ENCODE results near the gene SPC24.

Gene SPC24, protein sequence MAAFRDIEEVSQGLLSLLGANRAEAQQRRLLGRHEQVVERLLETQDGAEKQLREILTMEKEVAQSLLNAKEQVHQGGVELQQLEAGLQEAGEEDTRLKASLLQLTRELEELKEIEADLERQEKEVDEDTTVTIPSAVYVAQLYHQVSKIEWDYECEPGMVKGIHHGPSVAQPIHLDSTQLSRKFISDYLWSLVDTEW

DNA sequence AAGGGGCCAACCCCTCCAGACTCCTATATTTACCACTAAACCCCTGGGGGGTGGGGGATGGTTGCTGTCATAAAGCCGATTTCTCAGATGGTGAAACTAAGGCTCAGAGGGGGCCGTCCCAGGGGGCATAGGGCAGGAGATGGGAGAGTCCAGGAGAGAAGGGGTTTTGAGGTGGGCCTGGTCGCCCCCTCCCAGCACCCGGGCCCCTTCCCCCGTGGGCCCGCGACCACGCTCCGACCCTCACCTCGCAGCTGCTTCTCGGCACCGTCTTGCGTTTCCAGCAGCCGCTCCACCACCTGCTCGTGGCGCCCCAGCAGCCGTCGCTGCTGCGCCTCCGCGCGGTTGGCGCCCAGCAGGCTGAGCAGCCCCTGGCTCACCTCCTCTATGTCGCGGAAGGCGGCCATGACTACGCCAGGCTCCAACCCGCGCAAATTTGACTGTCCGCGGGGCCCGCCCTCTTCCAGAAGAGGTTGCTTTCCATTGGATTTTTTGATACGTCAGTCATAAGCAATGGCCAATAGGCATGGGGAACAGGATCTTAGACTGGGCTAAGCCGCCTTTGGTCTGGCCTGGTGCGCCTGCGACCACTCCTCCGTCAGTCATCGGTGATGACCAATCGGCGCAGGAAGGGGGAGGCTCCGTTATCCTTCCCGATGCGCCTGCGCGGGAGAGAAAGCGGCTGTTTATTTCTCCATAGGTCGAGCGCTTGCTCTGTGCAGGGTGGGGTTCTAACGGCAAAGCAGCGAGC lies at the start of gene SPC24:
SPC24 (minus strand) TSS at position 410 of the 748 bp plus-strand sequence; CDS start at position 404, 6 bp downstream.
- peak; percentile 99 for DNase-seq (ENCODE audit: low read depth)

GRCh38 chr19:11204943-11205349 lies 49.4 kb upstream of the SPC24 start:
- DNase-seq (ENCODE audit: low read depth) = no peak

DNA sequence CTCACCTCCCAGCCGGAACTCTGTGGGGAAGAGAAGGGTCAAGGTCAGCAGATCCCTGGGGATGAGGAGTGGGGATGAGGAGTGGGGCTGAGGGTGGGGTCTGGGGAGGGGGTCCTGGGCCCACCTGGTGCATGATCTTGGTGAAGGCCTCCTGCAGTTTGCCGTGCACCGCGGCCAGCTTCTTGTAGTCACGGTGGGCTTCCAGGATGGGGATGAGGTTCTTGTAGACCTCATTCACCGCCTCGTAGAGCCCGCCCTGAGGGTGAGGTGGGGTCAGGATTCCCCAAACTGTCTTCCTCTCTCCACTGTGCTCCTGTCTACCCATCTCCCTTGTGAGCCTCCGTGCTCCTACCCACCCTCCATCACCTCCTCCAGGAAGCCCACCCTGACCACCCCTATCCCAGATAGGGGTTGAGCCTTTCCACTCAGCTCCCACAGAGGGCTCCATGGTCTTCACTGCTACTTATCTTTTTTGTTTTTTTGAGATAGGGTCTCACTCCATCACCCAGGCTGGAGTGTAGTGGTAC lies 48.6 kb upstream of the SPC24 start:
- no peak for DNase-seq (ENCODE audit: low read depth)

- peak; percentile 69 for DNase-seq (ENCODE audit: low read depth)
Observed at GRCh38 chr19:11203194-11204075, 47.9 kb upstream of the SPC24 start.

DNA sequence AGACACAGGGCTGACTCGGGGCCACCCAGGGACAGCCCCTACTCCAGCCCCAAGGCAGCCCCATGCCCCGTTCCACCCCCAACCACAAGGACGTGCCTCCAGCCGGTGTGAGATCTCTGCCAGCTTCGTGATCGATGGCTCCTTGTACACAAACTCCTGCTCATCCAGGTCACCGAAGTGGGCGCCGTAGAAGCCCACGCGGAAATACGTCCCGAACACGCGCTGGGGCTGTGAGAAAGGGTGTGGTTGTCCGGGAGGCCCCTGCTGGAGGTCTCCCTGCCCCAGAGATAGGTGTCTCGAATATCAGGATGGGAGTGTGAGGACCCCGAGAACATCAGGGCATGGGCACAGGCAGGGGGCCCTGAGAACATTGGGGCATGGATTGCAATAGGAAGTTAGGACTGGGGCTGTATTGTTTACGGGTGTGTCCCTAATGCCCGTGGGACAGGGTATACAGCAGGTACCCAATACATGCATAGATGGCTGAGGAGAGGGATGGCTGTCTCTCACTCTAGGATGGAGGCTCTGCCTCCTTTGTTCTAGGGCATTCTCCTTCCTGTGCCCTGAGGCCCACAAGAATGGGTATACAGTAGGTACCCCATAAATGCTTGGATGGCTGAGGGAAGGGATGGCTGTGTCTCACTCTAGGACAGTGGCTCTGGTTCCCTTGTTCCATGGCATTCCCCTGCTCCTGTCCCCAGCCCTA lies 47.1 kb upstream of the SPC24 start:
- no peak for DNase-seq (ENCODE audit: low read depth)

DNA sequence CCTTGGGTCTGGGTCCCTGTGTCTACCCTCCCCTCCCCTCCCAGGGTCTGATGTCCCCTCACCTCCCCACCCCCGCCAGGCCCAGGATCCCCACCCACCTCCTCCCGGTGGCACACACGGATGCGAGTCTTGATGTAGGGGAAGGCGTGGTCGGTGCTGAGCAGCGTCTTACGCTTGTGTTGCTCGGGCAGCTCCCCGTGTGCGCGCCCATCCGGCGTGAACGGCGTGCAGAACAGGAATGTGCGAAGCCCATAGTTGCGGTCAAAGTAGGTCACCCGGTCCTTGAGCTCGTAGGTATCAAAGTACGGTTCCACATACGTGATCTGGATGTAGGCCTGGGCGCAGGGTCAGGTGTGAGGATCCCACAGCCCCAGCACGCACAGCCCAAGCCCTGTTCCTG lies 46.2 kb upstream of the SPC24 start:
- no peak for DNase-seq (ENCODE audit: low read depth)

- DNase-seq (ENCODE audit: low read depth) = no peak
Observed at GRCh38 chr19:11200931-11201330, 45.3 kb upstream of the SPC24 start.

DNA sequence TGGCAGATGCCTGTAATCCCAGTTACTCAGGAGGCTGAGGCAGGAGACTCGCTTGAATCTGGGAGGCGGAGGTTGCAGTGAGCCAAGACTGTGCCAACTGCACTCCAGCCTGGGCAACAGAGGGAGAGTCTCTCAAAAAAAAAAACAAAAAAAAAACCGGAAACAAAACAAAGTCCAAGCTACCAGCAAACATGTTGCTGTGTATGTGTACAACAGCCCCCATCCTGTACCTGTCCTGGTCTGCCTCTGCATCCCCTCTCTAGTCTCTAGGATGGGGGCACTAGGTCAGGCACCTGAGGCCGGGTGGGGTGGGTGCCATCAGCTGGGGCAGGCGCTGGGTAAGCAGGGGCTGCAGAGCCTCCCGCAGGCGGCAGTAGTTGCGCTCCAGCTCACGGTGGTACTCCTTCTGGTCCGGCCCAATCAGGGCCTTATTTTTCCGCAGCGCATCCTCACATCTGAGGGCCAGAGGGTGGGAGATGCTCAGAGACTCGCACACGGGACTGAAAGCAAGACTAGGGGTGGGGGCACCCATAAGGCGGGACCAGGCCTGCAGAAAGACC lies 44.5 kb upstream of the SPC24 start:
- DNase-seq (ENCODE audit: low read depth) = no peak

GRCh38 chr19:11199517-11199916 lies 43.9 kb upstream of the SPC24 start:
- DNase-seq (ENCODE audit: low read depth) = no peak

DNA sequence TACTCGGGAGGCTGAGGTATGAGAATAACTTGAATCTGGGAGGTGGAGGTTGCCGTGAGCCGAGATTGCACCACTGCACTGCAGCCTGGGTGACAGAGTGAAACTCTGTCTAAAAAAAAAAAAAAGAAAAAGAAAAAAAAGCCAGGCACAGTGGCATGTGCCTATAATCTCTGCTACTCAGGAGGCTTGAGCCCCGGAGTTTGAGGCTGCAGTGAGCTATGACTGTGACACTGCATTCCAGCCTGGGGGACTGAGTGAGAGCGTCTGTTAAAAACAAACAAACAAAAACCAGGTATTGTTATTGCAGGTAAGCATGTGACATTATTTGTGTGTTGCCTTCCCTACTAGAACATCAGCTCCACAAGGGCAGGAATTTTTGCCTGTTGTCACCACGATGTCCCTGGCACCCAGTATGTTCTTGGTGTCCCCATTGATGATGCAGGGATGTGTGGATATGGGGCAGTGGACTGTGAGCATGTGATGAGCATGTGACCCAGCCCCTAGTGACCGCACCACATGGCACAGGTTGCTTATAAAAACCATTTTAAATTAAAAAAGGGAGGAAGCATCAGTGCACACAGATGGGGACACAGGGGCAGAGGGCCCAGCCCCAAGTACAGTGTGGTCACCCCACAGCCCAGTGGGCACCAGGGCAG lies 43.3 kb upstream of the SPC24 start:
- no peak for DNase-seq (ENCODE audit: low read depth)

- no peak for DNase-seq (ENCODE audit: low read depth)
Observed at GRCh38 chr19:11198175-11198534, 42.6 kb upstream of the SPC24 start.

- peak; percentile 43 for DNase-seq (ENCODE audit: low read depth)
Observed at GRCh38 chr19:11197291-11198174, 42.0 kb upstream of the SPC24 start, which contains the start of gene KANK2. KANK2 (minus strand) TSS chr19:11197545; CDS start chr19:11194511, 3,034 bp downstream.

GRCh38 chr19:11196406-11197287 lies 41.1 kb upstream of the SPC24 start:
- DNase-seq (ENCODE audit: low read depth) = no peak

GRCh38 chr19:11195681-11196080 lies 40.1 kb upstream of the SPC24 start:
- no peak for DNase-seq (ENCODE audit: low read depth)

- DNase-seq (ENCODE audit: low read depth) = peak; percentile 24
Observed at GRCh38 chr19:11194656-11195558, 39.3 kb upstream of the SPC24 start.

- DNase-seq (ENCODE audit: low read depth) = no peak
Observed at GRCh38 chr19:11194173-11194572, 38.6 kb upstream of the SPC24 start.

All from fibroblast of the conjunctiva (primary cell).